Measurements from ENCODE around the gene GDF15. TPM values are rescaled to one million over a fixed set of nuclear protein-coding genes. Genes with fewer than 3 reads are reported as not detected.
"Not testable (repeated sequence)": the region's sequence is repeated elsewhere in the genome, so short reads cannot be mapped to it uniquely, and the experiment has no call there.

The GDF15 gene
- total RNA-seq, 4 donors from 2014 or later = 6.8 to 11.6 (median 9.0) TPM

- no peaks in the 10 kb centered on the region for H3K9me3 ChIP-seq
- no peak overlapping the region for H3K27ac ChIP-seq
- peaks cover 0 to 24% (median 0%) of the 10 kb centered on the region in 3 donors for H3K36me3 ChIP-seq
- H3K27me3 ChIP-seq = no peaks in the 10 kb centered on the region
- peaks cover 0 to 6% (median 0%) of the 10 kb centered on the region in 4 donors for H3K4me1 ChIP-seq
- no peak for TF ChIP-seq POLR2A (IDR thresholded peaks at IDR 0.05)
- no peak for TF ChIP-seq CTCF (IDR thresholded peaks at IDR 0.05)
- no peak overlapping the region for H3K4me3 ChIP-seq
- no peak for DNase-seq
These were observed 37.8 kb upstream of the GDF15 start for GRCh38 chr19:18348171-18348570.

GRCh38 chr19:18348818-18349339 lies 37.1 kb upstream of the GDF15 start:
- H3K9me3 ChIP-seq, H3K4me1 ChIP-seq, H3K27ac ChIP-seq, DNase-seq, H3K27me3 ChIP-seq, H3K4me3 ChIP-seq: not testable (repeated sequence)
- H3K36me3 ChIP-seq = peaks cover 0 to 22% (median 0%) of the 10 kb centered on the region in 3 donors

DNA sequence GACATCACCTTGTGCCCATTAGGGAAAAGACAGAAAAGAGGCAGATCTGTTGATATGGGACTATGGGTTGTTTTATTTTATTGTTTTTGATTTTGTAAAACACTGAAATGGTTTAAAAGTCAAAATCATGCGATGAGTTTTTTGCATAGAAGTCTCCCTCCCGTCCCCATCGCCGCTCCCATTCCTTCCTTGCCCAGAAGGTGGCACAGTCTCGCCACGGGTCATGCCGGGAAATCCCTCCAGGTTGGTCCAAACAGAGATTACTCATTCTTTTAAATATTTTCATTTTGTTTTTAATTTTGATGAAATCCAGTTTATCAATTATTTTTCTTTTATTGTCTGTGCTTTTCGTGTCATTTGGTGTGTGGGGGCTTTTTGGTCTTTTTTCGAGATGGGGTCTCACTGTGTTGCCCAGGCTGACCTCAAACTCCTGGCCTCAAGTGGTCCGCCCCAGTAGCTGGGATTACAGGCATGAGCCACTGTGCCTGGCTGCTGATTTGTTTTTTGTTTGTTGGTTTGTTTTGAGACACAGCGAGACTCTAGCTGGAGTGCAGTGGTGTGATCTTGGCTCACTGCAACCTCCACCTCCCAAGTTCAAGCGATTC lies 36.3 kb upstream of the GDF15 start:
- TF ChIP-seq POLR2A (IDR thresholded peaks at IDR 0.05) = no peak
- TF ChIP-seq CTCF (IDR thresholded peaks at IDR 0.05) = peak; percentile 22 to 76 (median 66)
- Histone ChIP-seq H3K27ac (no peak overlapping the region), H3K4me3 (no peak overlapping the region), H3K27me3 (no peaks in the 10 kb centered on the region), H3K4me1 (no peaks in the 10 kb centered on the region), H3K9me3 (no peaks in the 10 kb centered on the region), H3K36me3 (peaks cover 0 to 22% (median 0%) of the 10 kb centered on the region in 3 donors)
- peak; percentile 44 to 77 (median 66) for DNase-seq

DNA sequence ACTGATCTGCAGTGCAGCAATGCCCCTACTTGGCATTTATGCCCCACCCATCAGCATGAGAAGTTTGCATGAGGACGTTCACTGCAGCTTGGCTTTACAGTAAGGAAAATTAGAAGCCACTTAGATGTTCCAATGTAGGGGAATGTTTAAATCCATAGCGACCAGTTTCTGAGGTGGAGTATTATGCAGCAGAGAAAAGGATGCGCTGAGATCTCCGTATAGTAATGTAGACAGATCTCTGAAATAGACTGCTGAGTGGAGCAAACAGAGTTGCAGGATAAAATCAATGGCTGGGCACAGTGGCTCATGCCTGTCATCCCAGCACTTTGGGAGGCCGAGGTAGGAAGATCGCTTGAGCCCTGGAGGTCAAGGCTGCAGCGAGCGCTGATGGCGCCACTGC lies 35.5 kb upstream of the GDF15 start:
- H3K36me3 ChIP-seq = peaks cover 0 to 26% (median 0%) of the 10 kb centered on the region in 3 donors
- DNase-seq = no peak
- H3K27me3 ChIP-seq = no peaks in the 10 kb centered on the region
- TF ChIP-seq POLR2A (IDR thresholded peaks at IDR 0.05) (no peak), CTCF (IDR thresholded peaks at IDR 0.05) (no peak)
- no peaks in the 10 kb centered on the region for H3K9me3 ChIP-seq
- no peak overlapping the region for H3K27ac ChIP-seq
- H3K4me1 ChIP-seq = no peaks in the 10 kb centered on the region
- H3K4me3 ChIP-seq = no peak overlapping the region

- Histone ChIP-seq H3K4me3 (no peak overlapping the region), H3K36me3 (peaks cover 0 to 37% (median 0%) of the 10 kb centered on the region in 3 donors), H3K27me3 (no peaks in the 10 kb centered on the region), H3K4me1 (no peaks in the 10 kb centered on the region), H3K27ac (no peak overlapping the region), H3K9me3 (no peaks in the 10 kb centered on the region)
- no peak for DNase-seq
- TF ChIP-seq POLR2A (IDR thresholded peaks at IDR 0.05) (no peak), CTCF (IDR thresholded peaks at IDR 0.05) (no peak)
These were observed 34.4 kb upstream of the GDF15 start for GRCh38 chr19:18351544-18351943.

GRCh38 chr19:18353378-18354005 lies 32.5 kb upstream of the GDF15 start:
- Histone ChIP-seq H3K27me3 (no peaks in the 10 kb centered on the region), H3K4me3 (no peak overlapping the region), H3K9me3 (no peaks in the 10 kb centered on the region), H3K4me1 (no peaks in the 10 kb centered on the region), H3K27ac (no peak overlapping the region), H3K36me3 (peaks cover 0 to 48% (median 0%) of the 10 kb centered on the region in 3 donors)
- no peak for DNase-seq
- TF ChIP-seq POLR2A (IDR thresholded peaks at IDR 0.05) = no peak
- no peak for TF ChIP-seq CTCF (IDR thresholded peaks at IDR 0.05)

DNA sequence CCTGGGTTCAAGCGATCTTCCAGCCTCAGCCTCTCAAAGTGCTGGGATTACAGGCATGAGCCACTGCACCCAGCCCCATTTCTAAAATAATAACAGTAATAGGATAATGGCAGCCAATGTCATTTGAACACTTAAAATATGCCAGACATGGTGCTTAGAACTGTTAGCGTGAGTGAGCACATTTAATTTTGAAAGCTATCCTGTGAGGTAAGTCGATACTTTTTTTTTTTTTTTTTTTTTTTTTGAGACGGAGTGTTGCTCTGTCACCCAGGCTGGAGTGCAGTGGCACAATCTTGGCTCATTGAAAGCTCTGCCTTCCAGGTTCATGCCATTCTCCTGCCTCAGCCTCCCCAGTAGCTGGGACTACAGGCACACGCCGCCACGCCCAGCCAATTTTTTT lies 31.2 kb upstream of the GDF15 start:
- H3K36me3 ChIP-seq = peaks cover 0 to 57% (median 0%) of the 10 kb centered on the region in 3 donors
- not testable (repeated sequence) for DNase-seq, H3K4me3 ChIP-seq, H3K27me3 ChIP-seq, H3K27ac ChIP-seq, H3K9me3 ChIP-seq, H3K4me1 ChIP-seq

Data from Peyer's patch (tissue), 4 donors.